ENCODE data around the gene P4HB.

Gene P4HB

DNA sequence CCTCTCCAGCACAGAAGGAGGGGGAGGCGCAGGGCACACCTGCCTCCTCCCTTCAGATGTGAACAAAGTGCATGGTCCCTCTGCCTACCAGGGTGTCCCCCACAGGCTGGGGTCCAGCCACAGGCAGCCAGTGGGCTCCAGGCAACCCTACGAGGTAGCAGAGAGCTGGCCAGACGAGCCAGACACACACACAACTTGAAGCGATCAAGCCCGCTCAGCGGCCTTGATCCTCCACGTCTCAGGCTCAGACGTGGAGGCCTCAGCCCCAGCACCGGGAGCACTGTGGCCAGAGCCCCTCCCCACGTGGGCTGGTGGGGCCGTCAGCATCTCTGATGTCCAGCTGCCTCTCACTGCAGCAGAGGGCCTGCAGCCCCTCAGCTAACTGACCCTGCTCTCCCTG lies 35.7 kb downstream of the P4HB start:
- no peak for FAIRE-seq

DNA sequence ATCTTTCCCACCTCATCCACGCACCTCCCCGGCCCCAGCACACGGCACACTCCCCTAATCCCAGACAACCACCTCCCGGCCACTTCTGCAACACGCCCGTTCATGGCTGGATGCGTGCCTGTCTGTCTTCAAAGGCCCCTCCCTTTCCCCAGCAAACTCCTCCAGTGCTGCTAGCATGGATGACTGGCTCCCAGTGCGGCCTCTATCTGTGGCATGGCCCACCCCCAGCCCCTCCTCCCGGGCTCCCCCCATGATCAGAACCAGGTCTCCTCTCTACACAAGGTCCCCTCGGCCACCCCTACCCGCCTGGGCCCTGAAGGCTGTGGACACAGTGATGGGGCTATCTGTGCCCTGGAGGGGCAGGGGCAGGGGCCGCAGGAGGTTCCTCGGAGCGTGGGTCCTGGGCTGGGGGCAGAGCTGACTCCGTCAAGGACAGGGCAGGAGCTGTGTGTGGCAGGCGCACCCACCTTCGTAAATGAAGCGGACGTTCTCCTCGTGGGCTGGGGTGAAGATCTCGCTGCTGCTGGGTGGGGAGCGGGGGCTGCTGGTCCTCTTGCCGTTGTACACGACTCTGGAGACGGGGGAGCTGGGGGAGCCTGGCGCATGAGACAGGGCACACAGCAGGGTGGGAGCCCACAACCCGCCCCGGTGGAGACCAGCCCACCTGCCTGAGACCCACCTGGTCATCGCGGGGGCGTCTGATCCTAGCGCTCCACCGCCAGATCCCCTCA lies 36.4 kb downstream of the P4HB start:
- no peak for FAIRE-seq

DNA sequence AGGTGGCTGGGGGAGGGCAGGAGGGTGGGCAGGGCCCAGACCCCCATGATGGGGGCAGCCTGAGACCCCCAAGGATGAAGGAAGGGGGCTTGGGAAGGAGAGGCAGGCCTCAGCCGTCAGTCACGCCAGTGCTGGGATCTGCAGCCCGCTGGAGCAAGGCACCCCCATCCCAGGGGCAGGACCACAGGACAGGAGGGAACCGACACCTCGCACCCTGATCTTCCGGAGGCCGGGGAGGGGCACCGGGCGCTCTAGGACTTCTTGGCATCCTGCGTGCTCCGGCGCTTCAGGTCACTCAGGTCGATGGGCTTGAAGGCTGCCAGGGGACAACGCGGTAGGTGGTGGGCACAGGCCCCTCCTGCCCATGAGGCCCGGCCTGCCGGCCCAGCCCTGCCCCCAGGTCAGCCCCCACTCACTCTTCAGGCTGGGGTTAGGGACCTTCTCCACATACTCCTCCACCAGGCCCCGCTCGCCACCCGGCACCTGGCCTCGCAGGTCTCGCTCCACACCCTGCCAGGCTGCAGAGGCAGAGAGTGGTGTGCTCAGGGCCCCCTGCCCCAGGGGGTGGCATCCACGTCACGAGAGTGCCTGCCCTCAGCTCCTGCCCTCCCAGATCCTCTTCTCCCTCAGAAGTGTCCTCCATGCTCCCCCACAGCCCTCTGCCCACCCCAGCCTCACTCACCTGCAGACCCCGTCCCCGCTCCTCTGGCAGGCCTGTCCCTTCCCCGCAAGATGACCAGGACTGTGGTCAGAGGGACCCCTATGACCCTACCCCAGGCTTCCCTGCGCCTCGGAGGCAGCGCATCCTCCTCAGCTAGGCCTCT lies 37.1 kb downstream of the P4HB start:
- FAIRE-seq = no peak

DNA sequence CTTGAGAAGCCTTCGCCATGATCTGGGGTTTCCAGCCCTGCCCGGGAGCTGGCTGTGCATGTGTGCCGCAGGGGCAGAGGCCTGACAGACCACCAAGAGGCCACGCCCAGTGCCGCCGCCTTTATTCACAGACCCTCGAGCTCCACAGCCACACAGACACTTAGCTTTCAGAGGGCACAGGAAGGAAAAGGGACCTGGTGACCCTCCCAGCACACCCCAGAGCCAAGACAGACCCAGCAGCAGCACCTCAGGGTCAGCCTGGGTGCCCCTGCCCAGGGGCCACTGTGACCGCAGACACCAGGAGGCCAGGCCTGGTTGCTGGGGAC lies 38.1 kb downstream of the P4HB start:
- no peak for FAIRE-seq

DNA sequence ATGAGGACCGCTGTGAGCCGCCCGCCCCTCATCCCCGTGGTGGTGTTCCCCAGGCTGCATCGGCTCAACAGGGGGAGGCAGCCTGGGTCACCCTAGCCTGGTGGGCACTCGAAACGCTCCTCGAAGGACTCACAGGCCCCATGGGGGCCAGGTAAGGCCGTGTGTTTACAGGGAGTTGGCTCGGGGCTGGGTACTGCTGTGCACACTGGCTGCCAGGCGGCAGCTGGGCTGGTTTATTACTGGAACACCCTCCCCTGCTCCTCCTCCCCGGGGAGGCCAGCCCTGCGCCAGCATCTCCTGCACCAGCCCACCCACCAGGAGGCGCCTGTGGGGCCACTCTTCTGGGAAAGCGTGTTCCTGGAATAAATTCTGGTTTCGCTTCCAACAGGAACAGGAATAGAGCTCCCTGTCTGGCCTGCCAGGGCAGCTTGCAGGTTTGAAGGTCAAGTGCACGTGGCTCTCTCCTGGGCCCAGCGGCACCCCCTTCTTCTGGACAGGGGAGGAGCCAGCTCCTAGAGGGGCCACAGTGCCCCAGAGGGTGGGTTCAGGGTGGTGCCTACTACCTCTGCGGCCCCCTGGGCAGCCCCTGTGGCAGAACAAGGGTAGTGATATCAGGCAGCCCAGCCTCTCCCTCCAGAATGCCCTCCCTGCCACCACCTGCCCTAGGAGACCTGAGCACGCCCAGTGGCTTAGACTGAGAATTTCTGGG lies 38.6 kb downstream of the P4HB start:
- FAIRE-seq = no peak

DNA sequence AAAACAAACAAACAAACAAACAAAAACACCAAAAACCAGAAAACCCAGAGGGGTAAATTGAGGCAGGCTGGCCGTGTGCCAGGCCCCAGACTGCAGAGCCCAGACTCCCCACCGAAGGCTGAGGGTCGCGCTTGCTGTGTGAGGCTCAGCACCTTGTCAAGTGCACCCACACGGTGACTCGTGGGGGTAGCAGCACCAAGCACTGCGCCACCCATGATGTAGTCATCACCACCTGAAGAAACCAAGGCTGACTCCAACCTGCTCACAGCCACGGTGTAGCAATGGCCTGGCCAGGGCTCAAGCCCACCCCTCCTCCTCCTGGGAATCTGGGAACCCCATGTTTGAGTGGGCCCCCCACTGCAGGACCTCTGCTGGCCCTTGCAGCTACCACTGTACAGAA lies 39.2 kb downstream of the P4HB start:
- no peak for FAIRE-seq

DNA sequence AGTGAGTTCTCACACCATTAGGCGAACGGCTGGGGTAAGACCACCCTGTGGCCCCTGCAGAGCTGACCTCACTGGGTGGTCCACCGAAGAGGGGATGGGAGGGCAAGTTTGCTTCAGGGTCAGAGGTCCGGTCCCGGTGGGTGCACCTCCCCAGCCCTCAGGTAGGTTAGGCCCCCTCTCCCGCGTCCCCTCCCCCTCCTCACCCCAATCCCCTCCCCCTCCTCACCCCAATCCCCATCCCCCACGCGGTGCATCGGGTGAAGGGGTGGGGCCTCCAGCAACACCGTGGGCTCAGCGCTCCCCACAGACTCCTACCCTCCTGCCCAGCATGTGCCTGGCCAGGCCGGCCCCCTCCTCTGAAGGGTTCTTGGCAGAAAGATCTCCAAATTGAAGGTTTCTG lies 40.6 kb downstream of the P4HB start:
- no peak for FAIRE-seq

DNA sequence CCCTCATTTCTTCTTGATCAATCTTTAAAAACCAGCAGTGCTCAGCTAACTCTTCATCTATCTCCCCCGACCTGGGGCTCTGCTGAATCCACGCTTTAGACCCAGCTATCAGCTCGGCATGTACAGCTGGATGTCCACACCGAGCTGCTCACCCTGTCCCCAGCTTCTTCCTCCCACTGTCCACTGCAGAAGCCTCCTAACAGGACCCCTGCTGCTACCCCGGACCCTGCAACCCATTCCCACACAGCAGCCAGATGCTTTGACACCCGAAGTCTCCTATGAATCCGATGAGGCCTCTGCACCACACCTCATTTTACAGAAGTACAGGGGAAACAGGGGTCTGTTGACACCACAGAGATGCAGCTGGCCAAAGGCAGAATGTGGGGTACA lies 42.6 kb downstream of the P4HB start:
- FAIRE-seq = no peak

DNA sequence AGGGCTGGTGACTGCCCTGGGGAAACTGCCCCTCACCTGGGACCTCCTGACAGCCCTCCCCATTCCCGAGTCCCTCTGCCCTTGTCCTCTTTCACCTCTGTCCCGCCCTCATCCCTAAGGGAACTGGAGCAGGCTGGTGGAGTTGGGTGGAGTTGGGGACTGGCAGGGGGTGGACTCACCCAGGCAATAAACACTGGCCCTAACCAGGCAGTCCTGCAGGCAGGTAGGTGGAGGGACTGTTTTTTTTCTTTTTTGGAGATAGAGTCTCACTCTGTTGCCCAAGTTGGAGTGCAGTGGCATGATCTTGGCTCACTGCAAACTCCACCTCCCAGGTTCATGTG lies 44.7 kb downstream of the P4HB start:
- no peak for FAIRE-seq

DNA sequence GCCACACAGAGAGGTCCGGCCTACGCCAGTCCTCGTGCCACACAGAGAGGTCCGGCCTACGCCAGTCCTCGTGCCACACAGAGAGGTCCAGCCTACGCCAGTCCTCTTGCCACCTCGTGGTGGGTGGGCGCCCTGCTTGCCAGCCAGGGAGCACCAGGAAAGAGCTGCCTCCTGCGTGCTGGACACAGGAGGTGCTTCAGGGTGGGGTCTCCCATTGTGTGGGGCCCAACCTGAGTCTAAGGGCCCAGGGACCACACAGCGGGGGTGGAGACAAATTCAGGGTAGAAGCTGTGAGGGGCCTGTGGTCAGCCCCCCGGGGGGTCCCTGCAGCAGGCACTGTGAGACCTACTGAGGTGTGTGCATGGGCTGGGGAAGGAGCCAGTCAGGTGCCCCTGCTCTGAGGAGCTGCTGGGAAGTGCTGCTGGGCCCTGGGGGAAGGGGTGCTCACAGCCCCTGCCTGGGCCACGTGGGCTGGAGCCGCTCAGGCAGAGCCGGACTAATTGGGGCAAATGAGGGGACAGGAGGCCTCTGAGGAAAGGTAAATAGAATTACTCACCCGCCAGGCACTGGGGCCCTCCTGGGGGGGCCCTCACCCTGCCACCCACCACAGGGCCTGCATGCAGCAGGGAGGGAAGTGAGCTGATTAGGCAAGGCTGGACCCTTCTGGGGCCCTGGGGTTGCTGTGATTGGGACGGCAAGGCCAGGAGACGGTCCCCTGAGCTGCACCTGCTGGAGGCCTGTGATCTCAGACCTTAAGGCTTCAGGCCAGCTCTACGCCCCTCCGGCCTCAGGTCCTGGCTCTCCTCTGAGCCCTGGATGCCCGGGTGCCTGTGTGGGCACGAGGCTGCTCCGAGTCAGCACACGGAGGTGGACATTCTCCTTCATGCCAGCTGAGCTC lies 45.3 kb downstream of the P4HB start:
- FAIRE-seq = peak; percentile 88

DNA sequence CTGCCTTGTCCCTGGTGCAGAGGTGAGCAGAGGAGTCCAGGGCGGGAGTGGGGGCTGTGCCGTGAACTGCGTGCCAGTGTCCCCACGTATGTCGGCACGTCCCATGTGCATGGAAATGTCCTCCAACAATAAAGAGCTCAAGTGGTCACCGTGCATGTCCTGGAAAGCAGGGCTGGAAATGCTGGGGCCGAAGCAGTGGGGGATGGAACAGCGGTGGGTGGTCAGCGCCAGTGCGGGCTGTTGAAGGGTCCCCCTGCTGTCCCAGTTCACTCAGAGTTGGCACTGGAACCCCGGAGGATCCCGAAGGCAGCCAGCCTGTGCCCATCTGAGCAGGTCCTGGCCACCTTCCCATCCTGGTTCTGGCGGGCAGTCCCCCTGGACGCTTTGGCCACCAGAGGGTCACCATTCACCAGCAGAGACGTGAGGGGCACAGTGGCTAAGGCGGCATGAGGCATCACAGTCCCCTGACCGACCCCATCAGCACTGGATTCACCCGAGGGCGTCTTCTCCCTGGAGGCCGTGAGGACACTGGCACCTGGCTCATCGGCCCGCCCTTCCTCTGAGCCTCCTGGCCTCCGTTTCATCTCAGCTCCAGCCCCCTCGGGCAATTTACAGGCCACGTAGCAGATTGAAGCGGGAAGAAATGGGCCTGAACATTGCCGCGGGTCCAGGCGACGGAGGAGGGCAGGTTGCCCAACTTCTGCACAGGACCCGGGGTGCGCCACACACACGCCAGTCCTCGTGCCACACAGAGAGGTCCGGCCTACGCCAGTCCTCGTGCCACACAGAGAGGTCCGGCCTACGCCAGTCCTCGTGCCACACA lies 46.3 kb downstream of the P4HB start:
- no peak for FAIRE-seq

DNA sequence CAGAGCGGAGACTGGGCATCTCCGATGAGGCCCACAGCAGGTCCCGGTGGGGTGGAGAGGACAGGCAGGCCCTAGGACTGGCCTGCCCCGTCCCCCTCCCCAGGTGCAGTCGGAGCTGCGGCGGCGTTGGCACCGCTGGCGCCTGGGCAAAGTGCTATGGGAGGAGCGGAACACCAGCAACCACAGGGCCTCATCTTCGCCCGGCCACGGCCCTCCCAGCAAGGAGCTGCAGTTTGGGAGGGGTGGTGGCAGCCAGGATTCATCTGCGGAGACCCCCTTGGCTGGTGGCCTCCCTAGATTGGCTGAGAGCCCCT lies 47.0 kb downstream of the P4HB start:
- no peak for FAIRE-seq

DNA sequence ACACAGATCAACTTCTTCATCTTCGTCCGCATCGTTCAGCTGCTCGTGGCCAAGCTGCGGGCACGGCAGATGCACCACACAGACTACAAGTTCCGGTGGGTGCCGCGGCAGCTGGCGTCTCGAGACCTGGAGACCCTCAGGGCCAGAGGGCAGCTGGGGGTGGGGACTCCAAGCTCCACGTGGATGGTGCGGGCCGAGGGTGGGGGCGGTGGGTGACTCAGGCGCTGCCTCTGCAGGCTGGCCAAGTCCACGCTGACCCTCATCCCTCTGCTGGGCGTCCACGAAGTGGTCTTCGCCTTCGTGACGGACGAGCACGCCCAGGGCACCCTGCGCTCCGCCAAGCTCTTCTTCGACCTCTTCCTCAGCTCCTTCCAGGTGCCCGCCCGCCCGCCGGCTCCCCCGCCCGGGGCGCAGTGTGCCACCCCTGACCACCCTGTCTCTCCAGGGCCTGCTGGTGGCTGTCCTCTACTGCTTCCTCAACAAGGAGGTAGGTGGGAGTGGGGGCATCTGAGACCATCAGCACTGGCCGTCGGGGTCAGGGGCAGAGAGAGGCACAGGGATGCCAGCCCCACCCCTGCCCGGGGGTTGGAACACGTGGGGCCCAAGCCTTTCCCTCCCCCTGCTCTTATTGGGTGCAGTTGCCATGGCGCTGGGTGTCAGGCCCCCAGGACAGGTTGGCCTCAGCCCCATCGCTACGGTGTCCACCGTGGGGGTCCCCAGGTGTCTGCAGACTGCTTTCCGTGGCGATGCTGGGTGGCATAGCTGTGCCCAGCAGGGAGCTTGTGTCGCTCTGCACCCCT lies 47.6 kb downstream of the P4HB start:
- no peak for FAIRE-seq

DNA sequence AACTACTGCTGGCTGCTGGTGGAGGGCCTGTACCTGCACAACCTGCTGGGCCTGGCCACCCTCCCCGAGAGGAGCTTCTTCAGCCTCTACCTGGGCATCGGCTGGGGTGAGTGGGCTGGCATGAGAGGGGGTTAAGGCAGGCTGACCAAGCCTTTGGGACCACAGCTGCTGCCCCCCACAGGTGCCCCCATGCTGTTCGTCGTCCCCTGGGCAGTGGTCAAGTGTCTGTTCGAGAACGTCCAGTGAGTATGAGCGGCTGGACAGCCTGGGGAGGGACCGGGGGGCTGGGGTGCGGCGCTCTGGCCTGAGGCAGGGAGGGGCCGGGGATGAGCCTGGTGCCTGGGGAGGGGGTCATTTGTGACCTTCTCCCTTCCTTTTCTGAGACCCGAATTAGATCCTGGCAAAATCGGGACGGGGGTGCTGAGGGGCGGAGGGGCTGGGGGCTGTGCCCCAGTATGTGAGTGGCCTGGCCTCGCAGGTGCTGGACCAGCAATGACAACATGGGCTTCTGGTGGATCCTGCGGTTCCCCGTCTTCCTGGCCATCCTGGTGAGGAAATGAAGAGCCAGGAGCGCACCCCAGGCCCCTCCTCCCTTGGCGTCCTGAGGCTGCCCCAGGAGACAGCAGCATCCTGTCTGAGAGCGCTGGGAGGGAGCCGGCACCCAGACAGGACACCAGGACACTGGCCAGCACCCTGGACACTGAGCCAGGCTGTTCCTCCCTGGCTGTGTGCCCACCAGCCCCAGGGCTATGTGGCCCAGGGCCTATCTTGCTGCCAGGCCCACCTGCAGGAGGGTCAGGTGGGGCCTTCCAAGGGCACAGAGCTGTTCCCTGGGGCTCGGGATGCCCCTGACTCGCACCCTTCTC lies 48.4 kb downstream of the P4HB start:
- FAIRE-seq = no peak

DNA sequence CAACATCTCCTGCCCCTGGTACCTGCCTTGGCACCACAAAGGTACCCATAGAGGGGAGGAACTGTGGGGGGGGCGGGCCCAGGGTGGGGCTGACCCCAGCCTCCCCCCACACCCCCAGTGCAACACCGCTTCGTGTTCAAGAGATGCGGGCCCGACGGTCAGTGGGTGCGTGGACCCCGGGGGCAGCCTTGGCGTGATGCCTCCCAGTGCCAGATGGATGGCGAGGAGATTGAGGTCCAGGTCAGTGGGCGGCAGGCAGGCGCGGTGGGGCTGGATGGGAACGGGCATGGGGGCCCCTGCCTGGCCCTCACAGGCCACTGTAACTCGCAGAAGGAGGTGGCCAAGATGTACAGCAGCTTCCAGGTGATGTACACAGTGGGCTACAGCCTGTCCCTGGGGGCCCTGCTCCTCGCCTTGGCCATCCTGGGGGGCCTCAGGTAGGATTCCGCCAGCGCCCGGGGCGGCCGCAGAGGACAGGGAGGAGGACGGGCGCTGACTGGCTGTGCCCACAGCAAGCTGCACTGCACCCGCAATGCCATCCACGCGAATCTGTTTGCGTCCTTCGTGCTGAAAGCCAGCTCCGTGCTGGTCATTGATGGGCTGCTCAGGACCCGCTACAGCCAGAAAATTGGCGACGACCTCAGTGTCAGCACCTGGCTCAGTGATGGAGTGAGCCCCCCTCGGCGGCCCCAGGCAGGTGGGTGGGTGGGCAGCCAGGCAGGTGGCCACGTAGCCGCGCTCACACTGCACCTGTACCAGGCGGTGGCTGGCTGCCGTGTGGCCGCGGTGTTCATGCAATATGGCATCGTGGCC lies 49.2 kb downstream of the P4HB start:
- no peak for FAIRE-seq

DNA sequence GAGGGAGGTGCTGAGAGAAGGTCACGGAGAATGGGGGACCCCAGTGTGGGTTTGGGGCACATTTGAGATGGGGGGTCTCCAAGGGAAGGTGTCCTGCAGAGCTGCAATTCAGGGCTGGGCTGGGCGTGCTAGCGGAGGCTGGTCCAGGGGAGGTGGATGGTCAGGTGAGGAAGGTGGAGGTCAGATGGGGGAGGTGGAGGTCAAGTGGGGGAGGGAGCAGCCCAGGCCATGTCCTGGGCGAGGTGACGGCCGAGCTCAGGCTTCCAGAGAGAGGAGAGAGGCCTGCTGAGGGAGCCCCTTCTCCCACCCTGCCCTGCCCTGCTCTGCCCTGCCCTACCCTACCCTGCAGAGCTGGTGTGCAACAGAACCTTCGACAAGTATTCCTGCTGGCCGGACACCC lies 49.9 kb downstream of the P4HB start:
- FAIRE-seq = no peak

DNA sequence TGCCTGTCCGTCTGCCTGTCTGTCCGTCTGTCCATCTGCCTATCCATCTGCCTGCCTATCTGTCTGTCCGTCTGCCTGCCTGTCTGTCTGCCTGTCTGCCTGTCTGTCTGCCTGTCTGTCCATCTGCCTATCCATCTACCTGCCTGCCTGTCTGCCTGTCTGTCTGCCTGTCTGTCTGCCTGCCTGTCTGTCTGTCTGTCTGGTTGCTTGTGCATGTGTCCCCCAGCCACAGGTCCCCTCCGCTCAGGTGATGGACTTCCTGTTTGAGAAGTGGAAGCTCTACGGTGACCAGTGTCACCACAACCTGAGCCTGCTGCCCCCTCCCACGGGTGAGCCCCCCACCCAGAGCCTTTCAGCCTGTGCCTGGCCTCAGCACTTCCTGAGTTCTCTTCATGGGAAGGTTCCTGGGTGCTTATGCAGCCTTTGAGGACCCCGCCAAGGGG lies 50.8 kb downstream of the P4HB start:
- no peak for FAIRE-seq

DNA sequence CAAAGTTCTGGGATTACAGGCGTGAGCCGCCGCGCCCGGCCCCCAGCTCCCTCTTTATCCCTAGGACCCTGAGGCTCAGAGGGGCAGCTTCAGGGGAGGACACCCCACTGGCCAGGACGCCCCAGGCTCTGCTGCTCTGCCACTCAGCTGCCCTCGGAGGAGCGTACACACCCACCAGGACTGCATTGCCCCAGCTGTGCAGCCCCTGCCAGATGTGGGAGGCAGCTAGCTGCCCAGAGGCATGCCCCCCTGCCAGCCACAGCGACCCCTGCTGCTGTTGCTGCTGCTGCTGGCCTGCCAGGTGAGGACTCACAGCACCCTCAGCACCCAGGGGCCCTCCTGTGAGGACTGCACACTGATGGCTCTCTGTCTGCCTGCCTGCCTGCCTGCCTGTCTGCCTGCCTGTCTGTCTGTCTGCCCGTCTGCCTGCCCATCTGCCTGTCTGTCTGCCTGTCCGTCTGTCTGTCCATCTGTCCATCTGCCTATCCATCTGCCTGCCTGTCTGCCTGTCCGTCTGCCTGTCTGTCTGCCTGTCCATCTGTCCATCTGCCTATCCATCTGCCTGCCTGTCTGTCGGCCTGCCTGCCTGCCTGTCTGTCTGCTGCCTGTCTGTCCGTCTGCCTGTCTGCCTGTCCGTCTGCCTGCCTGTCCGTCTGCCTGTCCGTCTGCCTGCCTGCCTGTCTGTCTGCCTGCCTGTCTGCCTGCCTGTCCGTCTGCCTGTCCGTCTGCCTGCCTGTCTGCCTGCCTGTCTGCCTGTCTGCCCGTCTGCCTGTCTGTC lies 51.4 kb downstream of the P4HB start:
- FAIRE-seq = no peak

DNA sequence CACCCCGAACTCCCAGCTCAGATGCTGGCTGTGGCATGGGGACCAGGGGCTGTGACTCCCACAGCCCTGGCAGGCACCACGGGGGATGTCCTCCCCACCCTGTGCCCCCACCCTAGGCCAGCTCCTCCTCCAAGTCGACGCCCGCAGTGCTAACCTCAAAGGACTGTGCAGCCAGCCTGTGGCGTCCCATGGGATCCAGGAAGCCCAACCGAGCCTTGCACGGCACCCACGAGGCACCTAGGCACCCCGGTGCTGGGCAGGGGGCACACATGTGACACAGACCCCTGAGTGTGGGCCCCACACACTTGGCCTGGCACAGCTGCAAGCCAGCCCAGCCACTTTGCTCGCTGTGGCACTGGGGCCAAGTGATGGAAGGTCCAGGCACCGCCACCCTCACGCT lies 52.5 kb downstream of the P4HB start:
- FAIRE-seq = no peak
